GM21576 (cell line): ENCODE data around the gene CLPSL2.
A peak's percentile ranks its signal among the peaks of the same experiment; 100 is the strongest.
"Not testable (repeated sequence)": the region's sequence is repeated elsewhere in the genome, so short reads cannot be mapped to it uniquely, and the experiment has no call there.

Experiments used
- ATAC-seq: cut with Tn5 transposase; IDR thresholded peaks from one replicate; pipeline ENCODE4 v1.9.1; 2021; ENCODE audit warnings: mild to moderate bottlenecking, moderate library complexity; ENCODE audit not compliant: unreplicated experiment

Gene CLPSL2, protein sequence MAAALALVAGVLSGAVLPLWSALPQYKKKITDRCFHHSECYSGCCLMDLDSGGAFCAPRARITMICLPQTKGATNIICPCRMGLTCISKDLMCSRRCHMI

DNA sequence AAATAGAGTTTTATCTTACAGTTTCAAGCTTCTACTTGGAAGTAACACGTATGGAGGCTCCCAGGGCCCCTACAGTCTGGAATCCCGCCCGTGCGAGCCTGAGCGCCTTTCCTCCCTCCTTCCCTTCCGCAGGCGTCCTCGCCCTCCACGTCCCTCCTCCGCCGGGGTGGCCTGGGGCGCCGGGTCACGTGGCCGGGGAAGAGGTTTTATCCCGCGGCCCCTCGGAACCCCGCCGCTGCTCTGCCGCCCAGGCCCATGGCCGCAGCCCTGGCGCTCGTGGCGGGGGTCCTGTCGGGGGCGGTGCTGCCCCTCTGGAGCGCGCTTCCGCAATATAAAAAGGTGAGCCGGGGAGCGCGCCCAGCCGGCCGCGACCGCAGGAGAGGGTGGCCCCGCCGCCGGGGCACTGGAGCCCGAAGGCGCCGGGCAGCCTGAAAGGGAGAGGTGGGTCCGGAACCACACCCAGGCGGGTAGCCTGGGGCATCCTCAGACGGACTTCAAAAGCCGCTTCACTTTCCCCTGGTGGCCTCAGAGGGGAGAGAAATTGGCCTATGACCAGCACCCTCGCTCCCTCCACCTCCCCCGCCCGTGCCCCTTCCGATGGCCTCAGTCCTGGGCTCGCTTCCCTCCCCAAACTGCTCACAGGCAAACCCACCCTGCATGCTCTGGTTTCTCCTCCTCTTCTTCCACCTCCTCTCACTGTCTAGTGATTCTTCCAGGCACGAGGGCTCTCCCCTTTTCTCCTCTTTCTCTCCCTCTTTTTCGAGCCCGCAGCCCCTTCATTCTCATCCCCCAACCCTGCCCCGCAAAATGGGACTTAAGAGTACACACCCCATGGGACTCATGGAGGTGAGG is at the start of gene CLPSL2:
TSS of gene CLPSL2 (plus strand) at position 235 of the 852 bp plus-strand sequence. CDS start at position 256, 21 bp downstream.
- no peak for ATAC-seq

DNA sequence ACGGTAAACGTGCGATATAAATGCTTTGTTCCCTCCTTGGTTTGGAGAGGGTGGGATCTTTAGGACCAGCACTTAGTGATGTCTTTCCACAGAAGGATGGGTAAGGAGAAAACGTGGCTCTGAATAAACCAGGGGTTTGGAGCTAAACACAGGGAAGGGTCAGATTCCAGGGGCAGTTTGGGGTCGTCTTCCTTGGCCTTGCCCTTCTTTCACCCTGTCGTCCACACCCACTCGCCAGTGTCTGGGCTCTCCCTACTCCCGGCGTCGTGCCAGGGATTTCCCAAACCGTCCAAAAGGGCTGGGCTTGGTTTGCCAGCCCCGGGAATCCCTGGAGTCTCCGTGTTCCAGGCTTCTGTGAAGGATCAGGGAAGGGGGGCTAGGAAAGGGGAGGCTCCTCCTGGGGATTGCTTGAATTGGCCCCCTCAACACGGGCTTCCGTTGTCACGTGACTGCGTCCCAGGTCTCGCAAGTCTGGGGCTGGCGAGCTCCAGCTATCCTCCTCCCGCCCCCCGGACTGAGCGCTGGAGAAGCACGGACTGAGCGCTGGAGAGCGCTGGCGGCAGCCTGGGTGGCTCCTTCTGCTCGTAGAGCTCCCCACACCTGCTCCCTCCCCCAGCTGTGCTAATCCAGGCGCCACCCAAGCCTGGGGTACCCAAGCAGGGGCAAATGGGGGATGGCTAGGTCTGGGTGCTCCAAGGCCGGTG is 49.0 kb upstream of the CLPSL2 start:
- ATAC-seq: peak; percentile 6

DNA sequence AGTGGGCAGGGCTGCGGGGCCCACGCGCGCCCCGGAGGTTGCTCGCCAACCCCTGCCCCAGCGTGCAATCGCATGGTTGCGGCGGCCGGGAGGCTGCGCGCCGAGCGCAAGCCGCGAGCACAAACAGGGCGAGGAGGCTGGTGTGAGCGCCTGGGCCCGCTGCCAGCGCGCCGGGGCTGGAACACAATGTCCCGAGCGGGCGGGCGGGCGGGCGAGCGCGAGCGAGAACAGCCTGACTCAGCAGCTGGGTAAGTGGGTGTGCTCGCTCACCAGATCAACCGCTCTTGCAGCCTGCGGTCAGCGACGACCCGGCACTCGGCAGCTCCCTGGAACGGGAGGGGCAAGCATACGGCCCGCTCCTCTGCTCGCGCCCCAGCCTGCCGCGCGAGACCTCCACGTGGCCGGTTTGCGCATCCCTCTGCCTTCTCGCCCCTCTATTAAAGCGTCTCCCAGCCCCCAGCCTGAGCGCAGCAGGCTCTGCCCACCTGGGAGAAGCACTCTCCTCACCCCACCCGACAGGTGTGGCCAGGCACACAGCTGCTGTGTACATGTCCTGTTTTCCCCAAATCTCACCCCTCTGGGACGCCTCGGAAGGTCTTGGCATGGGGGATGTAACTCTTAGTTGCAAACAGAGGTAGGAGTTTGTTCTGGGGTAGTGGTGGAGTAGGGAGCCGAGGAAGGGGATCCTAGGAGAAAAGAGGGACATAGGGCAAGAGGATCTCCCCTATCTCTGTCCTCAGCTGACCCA is 48.3 kb upstream of the CLPSL2 start:
- ATAC-seq: peak; percentile 34

DNA sequence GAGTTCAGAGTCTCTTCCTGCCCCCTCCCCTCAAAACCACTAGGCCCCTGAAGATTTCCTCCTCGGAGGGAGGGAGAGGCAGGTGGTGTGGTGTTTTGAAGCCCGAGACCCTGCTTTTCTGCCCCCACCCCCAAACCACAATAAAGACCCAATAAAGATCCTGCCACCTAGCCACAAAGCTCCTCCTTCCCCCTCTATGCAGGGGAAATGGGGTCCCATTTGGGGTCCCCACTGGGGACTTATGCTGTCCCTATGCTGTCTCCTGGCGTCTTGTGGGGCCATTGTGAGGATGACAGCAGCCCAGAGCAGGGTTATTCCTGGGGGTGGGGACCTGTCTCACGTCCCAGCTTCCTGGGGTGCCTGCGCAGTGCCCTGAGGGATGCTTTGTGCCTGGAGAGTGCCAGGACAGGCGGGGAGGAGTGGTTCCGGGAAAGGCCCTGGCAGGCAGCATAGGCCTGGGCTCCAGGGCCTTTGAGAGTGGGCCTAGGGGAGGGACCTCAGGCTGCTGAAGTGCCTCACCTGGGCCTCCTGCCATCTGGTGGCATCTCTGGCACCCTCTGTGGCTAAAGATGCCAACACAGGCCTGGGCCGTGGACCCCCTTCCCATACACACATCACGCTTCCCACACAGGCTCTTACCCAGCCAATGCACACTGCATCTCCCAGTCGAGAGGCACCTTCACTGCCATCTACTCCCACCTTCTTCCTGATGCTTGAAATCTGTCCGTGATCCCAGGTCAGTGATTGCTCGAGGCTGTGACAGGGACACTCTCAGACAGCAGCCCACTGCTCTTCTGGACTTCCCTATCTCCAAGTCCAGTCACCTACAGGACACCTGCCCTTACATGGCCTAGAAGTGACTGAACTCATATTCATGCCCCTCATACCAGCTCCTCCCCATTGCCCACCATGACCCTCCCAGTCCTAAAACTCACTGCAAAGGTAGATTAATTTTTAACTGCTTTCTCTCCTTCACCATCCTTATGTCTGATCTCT is 47.4 kb upstream of the CLPSL2 start:
- ATAC-seq: no peak

DNA sequence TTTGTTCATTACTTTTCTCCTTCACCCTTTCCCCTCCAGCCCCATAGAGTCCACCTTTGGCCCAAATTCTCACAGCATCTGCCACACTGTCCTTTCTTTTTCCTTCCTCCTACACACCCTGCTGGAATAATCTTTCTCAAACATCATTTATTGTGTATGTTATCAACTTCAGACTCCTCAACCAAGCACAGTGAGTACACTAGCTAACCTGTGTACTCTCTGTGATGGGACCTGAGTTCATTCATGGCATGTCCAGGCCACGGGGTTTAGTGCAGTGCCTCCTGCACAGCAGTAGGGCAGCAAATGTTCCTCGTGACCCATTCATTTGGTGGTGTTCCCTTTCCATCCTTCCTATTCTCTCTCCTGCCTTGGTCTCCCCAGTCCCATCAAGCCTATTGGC is 46.7 kb upstream of the CLPSL2 start:
- no peak for ATAC-seq

DNA sequence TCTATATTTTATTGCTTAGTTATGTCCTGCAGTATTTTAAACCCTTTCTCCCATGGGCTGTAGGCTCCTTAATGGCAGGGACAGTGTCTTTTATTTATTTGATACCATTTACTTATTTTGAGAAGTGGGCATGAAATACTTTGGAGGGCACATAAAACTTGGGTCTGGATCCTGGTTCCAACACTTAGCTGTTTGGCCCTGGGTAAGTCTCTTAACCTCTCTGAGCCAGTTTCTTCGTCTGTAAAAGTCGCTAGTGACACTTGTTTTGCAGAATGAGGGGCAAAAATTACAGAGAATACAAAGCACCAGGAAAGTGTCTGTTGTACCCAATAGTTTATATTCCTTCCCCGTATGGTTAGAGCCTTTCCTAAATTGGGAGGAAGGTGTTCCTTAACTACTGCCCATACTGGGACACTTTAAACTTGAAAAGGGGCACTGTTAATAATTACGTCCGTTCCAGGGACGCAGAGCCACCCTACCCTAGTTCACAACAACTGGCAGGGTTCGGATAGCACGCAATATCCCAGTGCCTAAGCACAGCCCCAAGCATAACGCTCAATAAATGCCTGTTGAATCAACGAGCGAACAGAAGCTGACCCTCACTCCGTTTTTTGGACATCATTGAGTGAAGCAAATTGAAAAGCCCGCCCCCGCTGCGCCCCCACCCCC is 45.5 kb upstream of the CLPSL2 start:
- ATAC-seq: no peak

DNA sequence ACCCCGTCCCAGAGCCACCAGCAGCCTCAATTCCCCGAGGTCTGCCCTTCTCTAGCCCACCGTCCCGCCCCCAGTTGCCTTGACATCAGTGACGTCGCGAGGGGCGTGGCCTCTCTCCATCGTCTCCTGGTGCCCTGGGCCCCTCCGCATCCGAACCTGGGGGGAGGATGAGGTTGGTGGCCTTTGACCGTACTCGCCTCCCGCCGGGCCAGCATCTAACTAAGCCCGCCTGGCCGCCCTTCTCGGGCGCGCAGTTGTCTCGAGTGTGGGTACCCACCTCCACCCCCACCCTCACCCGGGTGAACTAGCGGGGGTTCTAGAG is 45.0 kb upstream of the CLPSL2 start:
- ATAC-seq: peak; percentile 48

DNA sequence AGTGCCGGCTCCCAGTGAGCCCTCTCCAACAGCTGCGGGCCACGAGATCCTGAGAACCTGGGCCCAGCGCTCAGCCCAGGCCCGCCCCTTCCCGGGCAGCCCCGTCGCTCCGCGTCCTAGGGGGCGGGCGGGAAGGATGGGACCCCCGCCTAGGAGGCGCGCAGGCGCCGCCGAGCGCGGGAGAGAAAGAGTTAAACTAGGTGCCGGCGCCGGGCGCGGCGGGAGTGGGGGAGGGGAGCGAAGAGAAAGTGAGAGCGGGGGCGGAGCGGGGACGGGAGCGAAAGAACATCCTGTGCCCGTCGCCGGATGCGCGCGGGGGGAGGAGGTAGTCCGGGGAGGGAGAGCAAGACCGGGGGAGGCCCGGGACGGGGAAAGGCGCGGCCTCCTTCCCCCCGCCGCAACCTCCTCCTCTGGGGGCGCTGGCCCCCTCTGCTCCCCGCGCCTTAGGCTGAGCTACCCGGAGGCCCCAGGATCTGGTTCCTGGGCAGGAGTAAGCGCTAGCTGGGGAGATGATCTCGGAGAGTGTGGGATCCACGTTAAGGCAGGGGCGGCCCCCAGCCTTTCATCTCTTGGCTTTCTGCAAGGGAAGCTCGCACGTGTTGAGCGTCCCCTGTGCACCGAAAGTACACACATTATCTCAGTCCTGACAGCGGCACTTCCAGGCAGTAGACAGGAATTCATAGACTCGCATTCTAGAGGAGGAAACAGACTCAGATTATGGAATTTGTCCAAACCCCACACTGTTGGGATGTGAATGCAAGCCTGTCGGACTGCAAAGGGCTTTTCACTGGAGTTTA is 44.5 kb upstream of the CLPSL2 start:
- peak; percentile 38 for ATAC-seq

DNA sequence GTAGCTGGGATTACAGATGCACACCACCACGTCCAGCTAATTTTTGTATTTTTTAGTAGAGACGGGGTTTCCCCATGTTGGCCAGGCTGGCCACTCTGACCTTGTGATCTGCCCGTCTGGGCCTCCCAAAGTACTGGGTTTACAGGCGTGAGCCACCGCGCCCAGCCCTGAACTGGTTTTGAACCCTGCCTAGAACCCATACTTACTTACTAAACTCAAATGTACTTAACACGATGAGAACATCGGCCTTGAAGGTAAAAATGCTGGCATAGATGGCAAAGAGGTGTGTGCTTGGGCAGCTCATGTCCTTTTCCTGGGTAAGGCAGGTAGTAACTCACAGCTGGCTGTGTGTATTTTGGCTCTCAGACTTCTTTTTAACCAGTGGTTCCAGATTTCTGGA is 42.8 kb upstream of the CLPSL2 start:
- ATAC-seq: no peak

DNA sequence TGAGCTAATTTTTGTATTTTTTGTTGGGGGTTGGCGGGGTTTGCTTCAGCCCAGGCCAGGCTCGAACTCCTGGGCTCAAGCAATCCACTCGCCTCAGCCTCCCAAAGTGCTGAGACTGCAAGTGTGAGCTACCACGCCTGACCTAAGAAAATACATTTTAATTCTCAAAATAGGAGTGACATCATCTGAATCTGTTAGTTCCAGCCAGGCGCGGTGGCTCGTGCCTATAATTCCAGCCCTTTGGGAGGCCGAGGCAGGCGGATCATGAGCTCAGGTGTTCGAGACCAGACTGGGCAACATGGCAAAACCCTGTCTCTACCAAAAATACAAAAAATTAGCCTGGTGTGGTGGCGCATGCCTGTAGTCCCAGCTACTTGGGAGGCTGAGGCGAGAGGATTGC is 42.1 kb upstream of the CLPSL2 start:
- not testable (repeated sequence) for ATAC-seq

DNA sequence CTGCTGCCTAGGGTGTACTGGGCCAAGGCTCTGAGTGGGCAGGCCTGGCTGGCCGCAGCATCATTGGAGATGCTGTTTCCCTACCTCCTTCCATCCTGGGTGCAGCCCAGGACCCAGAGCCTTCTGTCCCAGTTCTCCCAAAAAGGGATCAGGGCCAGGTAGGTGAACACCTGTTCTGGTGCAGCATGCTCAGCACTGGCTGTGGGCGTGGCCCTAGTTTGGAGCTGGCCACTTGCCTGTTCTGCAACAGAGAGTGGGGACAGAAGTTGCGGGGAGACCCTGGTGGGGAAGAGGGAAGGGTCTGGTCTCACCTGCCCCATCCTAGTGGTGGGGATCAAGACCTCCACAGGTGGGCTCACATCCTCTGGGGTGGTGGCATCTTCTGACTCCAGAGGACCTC is 40.9 kb upstream of the CLPSL2 start:
- no peak for ATAC-seq

DNA sequence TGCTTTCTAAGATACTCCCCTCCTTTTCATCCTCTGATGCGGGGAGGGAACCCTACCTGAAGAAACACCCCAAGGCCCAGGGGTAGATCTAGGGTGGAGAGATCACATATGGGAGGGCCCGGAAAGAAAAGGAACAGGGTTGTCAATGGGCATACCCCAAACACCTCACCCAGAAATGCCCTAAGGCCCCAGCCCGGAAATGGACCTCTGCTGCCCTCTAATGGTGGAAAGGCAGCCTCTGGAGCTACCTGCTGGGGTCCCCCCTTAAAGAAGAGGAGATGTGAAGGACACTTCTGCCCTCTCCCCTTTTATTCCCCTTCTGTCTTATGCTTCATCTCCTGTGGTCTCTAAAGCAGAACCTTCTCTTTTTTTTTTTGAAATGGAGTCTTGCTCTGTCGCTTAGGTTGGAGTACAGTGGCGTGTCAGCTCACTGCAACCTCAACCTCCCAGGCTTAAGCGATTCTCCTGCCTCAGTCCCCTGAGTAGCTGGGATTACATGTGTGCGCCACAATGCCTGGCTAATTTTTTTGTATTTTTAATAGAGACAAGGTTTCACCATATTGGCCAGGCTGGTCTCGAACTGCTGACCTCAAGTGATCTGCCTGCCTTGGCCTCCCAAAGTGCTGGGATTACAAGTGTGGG is 40.0 kb upstream of the CLPSL2 start:
- no peak for ATAC-seq

DNA sequence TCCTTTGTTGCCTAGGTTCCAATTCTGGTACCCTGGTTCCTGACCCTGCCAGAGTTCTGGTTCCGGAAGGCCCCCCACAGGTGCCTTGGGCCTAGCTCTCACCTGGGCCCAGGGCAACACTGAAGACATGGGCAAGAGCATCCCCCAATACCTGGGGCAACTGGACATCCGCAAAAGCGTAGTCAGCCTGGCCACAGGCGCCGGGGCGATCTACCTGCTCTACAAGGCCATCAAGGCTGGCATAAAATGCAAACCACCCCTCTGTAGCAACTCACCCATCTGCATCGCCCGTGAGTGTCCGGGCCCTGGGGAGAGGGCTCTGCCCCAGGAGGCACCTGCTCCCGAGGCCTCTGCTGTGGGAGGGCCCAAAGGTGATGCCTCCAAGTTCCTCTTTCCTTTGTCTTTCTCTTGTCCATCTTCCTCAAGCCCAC is 39.4 kb upstream of the CLPSL2 start, which contains the start of gene ARMC12:
TSS of gene ARMC12 (plus strand) at position 51 of the 431 bp plus-strand sequence. CDS start at position 128, 77 bp downstream.
- ATAC-seq: no peak

DNA sequence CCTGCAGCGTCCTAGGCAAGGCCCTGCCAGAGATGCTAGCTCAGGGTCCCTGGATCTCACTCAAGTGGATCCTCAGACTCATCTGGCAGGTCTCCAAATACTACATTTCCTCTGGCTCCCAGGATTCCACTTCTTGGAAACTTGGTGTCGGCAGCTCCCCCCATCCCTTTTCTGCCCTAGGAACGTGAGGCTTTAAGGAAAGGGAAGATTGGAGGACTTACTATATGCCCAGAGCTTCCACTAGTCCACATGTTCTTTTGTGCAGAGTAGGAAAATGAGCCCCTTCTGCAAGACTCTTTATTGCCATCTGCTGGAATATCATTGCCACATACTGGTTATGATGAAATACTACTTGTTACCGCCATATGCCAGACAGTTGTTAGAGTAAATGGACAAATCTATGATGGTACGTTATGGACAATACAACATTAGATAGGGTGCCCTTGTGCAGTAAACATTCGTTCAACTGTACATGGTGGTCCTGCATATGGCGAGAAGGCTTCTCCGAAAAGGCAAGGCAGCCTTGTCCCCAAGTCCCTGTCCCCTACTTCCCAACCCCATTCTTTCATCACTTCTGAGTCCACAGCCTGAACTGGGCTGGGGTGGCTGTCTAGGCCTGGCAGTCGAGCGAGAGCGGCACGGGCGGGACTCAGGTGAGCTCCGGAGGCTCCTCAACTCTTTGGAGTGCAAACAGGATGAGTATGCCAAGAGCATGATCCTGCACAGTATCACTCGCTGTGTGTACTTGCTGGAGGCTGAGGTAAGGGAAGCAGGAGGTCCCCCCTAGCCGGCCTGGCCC is 38.8 kb upstream of the CLPSL2 start:
- ATAC-seq: no peak

DNA sequence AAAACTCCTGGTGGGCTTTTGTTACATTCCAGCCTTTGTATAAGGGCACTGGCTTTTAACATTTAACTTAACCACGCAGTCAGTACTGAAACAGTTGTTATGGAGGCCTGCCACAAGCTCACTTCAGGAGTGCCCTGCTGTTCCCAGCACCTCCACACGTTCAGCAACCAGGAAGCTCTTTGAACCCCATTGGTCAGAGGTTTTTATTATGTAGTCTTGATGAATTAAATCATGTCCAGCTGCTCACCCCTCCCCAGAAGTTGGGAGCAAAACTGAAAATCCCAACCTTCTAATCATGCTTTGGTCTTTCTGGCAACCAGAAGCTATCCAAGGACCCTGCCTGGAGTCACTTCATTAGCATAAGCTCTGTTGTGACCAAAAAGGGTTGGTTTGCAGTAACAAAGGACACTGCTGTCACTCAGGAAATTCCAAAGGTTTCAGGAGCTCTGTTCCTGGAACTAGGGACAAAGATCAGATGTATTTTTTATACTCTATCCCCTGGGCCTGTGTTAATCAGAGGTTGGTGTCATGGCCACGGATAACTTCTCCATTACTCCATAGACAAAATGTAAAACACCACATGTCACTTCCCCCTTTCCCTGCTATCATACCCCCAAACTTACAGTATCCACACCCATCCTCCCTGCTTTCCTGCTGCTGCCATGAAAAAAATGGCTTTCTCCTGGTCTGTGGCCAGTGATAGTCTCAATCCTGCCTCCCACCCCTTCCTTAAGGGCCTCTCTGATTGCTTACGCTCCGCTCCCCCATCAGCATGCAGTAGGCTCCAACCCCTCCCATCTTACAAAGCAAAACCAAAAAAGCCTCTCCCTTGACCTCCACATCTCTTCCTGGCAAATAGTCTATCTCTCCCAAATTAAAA is 36.5 kb upstream of the CLPSL2 start:
- no peak for ATAC-seq

DNA sequence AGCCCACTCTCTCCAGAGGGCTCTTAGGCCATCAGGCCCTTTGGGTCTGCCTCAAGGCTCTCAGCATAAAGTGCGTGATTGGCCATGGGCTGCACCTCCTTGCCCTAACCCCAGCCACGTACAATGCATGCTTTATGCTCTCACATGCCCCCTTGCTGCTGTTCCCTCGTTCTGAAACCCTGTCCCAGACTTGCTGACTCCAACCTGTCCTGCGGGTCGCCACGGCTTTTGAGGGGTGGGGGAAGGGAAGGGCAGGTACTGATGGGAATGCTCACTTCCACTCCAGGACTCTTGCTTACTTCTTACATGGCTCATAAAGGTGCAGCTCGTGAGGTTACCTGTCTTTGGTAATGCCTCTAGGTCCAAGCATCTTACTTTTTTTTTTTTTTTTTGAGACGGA is 33.6 kb upstream of the CLPSL2 start:
- no peak for ATAC-seq
